ENCODE results near the gene GLYATL1. TPM values are rescaled to one million over a fixed set of nuclear protein-coding genes. Genes with fewer than 3 reads are reported as not detected.
"Not testable (repeated sequence)": the region's sequence is repeated elsewhere in the genome, so short reads cannot be mapped to it uniquely, and the experiment has no call there.

GLYATL1 gene
- total RNA-seq, 1 donor: 2.9 TPM

- TF ChIP-seq CTCF (IDR thresholded peaks at IDR 0.05; ENCODE audit: insufficient read depth, low read length): no peak
- no peak overlapping the region for H3K4me3 ChIP-seq (ENCODE audit: low read depth, low read length)
- DNase-seq (ENCODE audit: low read depth): no peak
Measured at GRCh38 chr11:59000003-59000402, 60.7 kb downstream of the GLYATL1 start.

GRCh38 chr11:59002006-59002405 is 62.7 kb downstream of the GLYATL1 start:
- not testable (repeated sequence) for DNase-seq (ENCODE audit: low read depth); H3K4me3 ChIP-seq (ENCODE audit: low read depth, low read length)

Other genes starting within 250 kb of the GLYATL1 start
- gene GLYAT, start 207.5 kb upstream of the GLYATL1 start, total RNA-seq (ENCODE audit: low replicate concordance): not detected in 2 replicates
- gene GLYATL2, start 94.8 kb upstream of the GLYATL1 start, total RNA-seq (ENCODE audit: low replicate concordance): 3.3 TPM in 1 of 2 replicates, not detected in the other
- gene GLYATL1B, start 146.8 kb downstream of the GLYATL1 start, total RNA-seq (ENCODE audit: low replicate concordance): not detected in 2 replicates
- gene FAM111B, start 167.7 kb downstream of the GLYATL1 start, total RNA-seq (ENCODE audit: low replicate concordance): 0.41 and 42.9 TPM in 2 replicates
- gene FAM111A, start 203.4 kb downstream of the GLYATL1 start, total RNA-seq (ENCODE audit: low replicate concordance): 42.9 and 103 TPM in 2 replicates
- gene DTX4, start 232.6 kb downstream of the GLYATL1 start, total RNA-seq (ENCODE audit: low replicate concordance): 0.18 and 0.57 TPM in 2 replicates